ENCODE results near the gene ZMYM4.

ZMYM4 gene

GRCh38 chr1:35433714-35434113 is 165.2 kb downstream of the ZMYM4 start:
- TF ChIP-seq ZNF274 (IDR thresholded peaks at IDR 0.05; ENCODE audit: low read depth, low read length), result no peak
- H3K4me3 ChIP-seq (ENCODE audit: low read length), result no peak overlapping the region

GRCh38 chr1:35434703-35435102 is 166.2 kb downstream of the ZMYM4 start:
- H3K4me3 ChIP-seq (ENCODE audit: low read length), result no peak overlapping the region
- no peak for TF ChIP-seq ZNF274 (IDR thresholded peaks at IDR 0.05; ENCODE audit: low read depth, low read length)

- TF ChIP-seq ZNF274 (IDR thresholded peaks at IDR 0.05; ENCODE audit: low read depth, low read length), result no peak
Measured at GRCh38 chr1:35436078-35436477, 167.6 kb downstream of the ZMYM4 start.

GRCh38 chr1:35437200-35437599 is 168.7 kb downstream of the ZMYM4 start:
- no peak overlapping the region for H3K4me3 ChIP-seq (ENCODE audit: low read length)
- no peak for TF ChIP-seq ZNF274 (IDR thresholded peaks at IDR 0.05; ENCODE audit: low read depth, low read length)

More at GRCh38 chr1:35436078-35436477, 167.6 kb downstream of the ZMYM4 start:
- no peak overlapping the region for H3K4me3 ChIP-seq (ENCODE audit: low read length)

- no peak for TF ChIP-seq ZNF274 (IDR thresholded peaks at IDR 0.05; ENCODE audit: low read depth, low read length)
- no peak overlapping the region for H3K4me3 ChIP-seq (ENCODE audit: low read length)
Measured at GRCh38 chr1:35439626-35440025, 171.1 kb downstream of the ZMYM4 start.

GRCh38 chr1:35441926-35442579 is 173.5 kb downstream of the ZMYM4 start:
- no peak overlapping the region for H3K4me3 ChIP-seq (ENCODE audit: low read length)
- no peak for TF ChIP-seq ZNF274 (IDR thresholded peaks at IDR 0.05; ENCODE audit: low read depth, low read length)

GRCh38 chr1:35442734-35443133 is 174.2 kb downstream of the ZMYM4 start:
- H3K4me3 ChIP-seq (ENCODE audit: low read length), result no peak overlapping the region
- no peak for TF ChIP-seq ZNF274 (IDR thresholded peaks at IDR 0.05; ENCODE audit: low read depth, low read length)

- TF ChIP-seq ZNF274 (IDR thresholded peaks at IDR 0.05; ENCODE audit: low read depth, low read length), result no peak
- no peak overlapping the region for H3K4me3 ChIP-seq (ENCODE audit: low read length)
Measured at GRCh38 chr1:35443768-35444518, 175.4 kb downstream of the ZMYM4 start.

GRCh38 chr1:35444519-35444774 is 175.9 kb downstream of the ZMYM4 start:
- no peak for TF ChIP-seq ZNF274 (IDR thresholded peaks at IDR 0.05; ENCODE audit: low read depth, low read length)

GRCh38 chr1:35447278-35447677 is 178.8 kb downstream of the ZMYM4 start:
- TF ChIP-seq ZNF274 (IDR thresholded peaks at IDR 0.05; ENCODE audit: low read depth, low read length), result no peak
- no peak overlapping the region for H3K4me3 ChIP-seq (ENCODE audit: low read length)

More at GRCh38 chr1:35444519-35444774, 175.9 kb downstream of the ZMYM4 start:
- no peak overlapping the region for H3K4me3 ChIP-seq (ENCODE audit: low read length)

GRCh38 chr1:35448344-35448801 is 179.9 kb downstream of the ZMYM4 start:
- no peak overlapping the region for H3K4me3 ChIP-seq (ENCODE audit: low read length)
- TF ChIP-seq ZNF274 (IDR thresholded peaks at IDR 0.05; ENCODE audit: low read depth, low read length), result no peak

GRCh38 chr1:35449334-35450008 is 181.0 kb downstream of the ZMYM4 start:
- H3K4me3 ChIP-seq (ENCODE audit: low read length), result no peak overlapping the region
- TF ChIP-seq ZNF274 (IDR thresholded peaks at IDR 0.05; ENCODE audit: low read depth, low read length), result no peak

GRCh38 chr1:35451125-35451528 is 182.6 kb downstream of the ZMYM4 start:
- no peak for TF ChIP-seq ZNF274 (IDR thresholded peaks at IDR 0.05; ENCODE audit: low read depth, low read length)
- no peak overlapping the region for H3K4me3 ChIP-seq (ENCODE audit: low read length)

- TF ChIP-seq ZNF274 (IDR thresholded peaks at IDR 0.05; ENCODE audit: low read depth, low read length), result no peak
Measured at GRCh38 chr1:35452106-35452774, 183.7 kb downstream of the ZMYM4 start.

More at GRCh38 chr1:35452106-35452774, 183.7 kb downstream of the ZMYM4 start:
- no peak overlapping the region for H3K4me3 ChIP-seq (ENCODE audit: low read length)

Data from GM08714 (cell line).